Measurements from ENCODE around the gene NOCT. TPM values are rescaled to one million over a fixed set of nuclear protein-coding genes. Genes with fewer than 3 reads are reported as not detected.

The NOCT gene
- total and polyA plus RNA-seq, 2 donors (not counting 3 experiments of a cell fraction or from before 2014, with no cell fraction given) = 7.6 to 20.1 TPM

DNA sequence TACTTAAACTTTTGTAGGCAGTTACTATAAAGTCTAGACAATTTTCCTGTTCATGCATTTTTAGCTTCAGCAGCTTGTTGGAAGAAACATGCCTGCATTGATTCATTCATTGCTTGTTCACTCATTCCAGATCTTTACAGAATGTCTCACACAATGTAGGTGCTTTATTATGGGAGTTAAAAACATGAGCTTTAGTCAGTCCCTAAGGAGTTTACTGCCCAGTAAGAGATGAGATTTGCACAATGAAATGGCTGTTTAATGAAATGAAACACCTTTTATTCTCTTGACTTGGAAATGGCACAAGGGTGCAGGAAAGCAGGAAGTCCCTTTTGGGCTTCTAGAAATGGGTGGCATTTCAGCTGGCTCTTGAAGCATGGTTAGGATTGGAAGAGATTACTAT lies 2.9 kb downstream of the NOCT start:
- TF ChIP-seq, protein P1, sequence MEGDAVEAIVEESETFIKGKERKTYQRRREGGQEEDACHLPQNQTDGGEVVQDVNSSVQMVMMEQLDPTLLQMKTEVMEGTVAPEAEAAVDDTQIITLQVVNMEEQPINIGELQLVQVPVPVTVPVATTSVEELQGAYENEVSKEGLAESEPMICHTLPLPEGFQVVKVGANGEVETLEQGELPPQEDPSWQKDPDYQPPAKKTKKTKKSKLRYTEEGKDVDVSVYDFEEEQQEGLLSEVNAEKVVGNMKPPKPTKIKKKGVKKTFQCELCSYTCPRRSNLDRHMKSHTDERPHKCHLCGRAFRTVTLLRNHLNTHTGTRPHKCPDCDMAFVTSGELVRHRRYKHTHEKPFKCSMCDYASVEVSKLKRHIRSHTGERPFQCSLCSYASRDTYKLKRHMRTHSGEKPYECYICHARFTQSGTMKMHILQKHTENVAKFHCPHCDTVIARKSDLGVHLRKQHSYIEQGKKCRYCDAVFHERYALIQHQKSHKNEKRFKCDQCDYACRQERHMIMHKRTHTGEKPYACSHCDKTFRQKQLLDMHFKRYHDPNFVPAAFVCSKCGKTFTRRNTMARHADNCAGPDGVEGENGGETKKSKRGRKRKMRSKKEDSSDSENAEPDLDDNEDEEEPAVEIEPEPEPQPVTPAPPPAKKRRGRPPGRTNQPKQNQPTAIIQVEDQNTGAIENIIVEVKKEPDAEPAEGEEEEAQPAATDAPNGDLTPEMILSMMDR (IDR thresholded peaks at IDR 0.05; ENCODE audit: extremely low read depth in 1 of 2, insufficient read depth in 1 of 2, low read depth in 1 of 2, low read length in 2 of 2) = no peak
- TF ChIP-seq MYC (IDR thresholded peaks at IDR 0.05; ENCODE audit: low read depth, low read length) (no peak), JUN (IDR thresholded peaks at IDR 0.05; ENCODE audit: borderline replicate concordance, insufficient read depth, insufficient read length, low read depth) (no peak), GATA2 (IDR thresholded peaks at IDR 0.05; ENCODE audit: insufficient read depth, insufficient read length, low read depth, low read length) (no peak), EZH2 (IDR thresholded peaks at IDR 0.05; ENCODE audit: borderline replicate concordance, low read depth, low read length, severe bottlenecking) (no peak), POLR2A (IDR thresholded peaks at IDR 0.05; ENCODE audit: low read depth, low read length) (no peak), FOS (IDR thresholded peaks at IDR 0.05; ENCODE audit: borderline replicate concordance, insufficient read depth, low read length) (no peak), POLR2AphosphoS5 (IDR thresholded peaks at IDR 0.05; ENCODE audit: insufficient read depth, low read depth, low read length) (no peak)
- TF ChIP-seq, protein P2, sequence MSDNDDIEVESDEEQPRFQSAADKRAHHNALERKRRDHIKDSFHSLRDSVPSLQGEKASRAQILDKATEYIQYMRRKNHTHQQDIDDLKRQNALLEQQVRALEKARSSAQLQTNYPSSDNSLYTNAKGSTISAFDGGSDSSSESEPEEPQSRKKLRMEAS (IDR thresholded peaks at IDR 0.05; ENCODE audit: insufficient read depth, insufficient read length) = no peak
- Histone ChIP-seq H3K79me2 (ENCODE audit: control insufficient read depth, insufficient read depth, low read length) (peaks cover 77% of the 10 kb centered on the region), H3K4me1 (ENCODE audit: control insufficient read depth, extremely low read depth, insufficient read depth, low read length) (peaks cover 34% of the 10 kb centered on the region), H3K9me1 (replicated peaks; ENCODE audit: control insufficient read depth, extremely low read depth, insufficient read depth, low read length) (no peaks in the 10 kb centered on the region), H3K9me3 (replicated peaks; ENCODE audit: control insufficient read depth, insufficient read depth, low read length) (no peaks in the 10 kb centered on the region), H4K20me1 (replicated peaks; ENCODE audit: control insufficient read depth, extremely low read depth, insufficient read depth, low read length) (peaks cover 4% of the 10 kb centered on the region), H2AFZ (ENCODE audit: low read depth, low read length) (no peak overlapping the region), H3K4me3 (replicated peaks in 1 of 3; ENCODE audit: insufficient read depth in 1 of 3, low read depth in 1 of 3, low read length in 3 of 3) (peak overlapping the region in 1 of 3 experiments; percentile 12), H3K4me2 (ENCODE audit: insufficient read depth, low read length) (peak overlapping the region; percentile 67), H3K9ac (replicated peaks; ENCODE audit: extremely low read depth, insufficient read depth, low read length) (no peak overlapping the region), H3K27ac (ENCODE audit: insufficient read depth, low read depth, low read length) (no peak overlapping the region), H3K36me3 (ENCODE audit: control insufficient read depth in 2 of 2, extremely low read depth in 1 of 2, insufficient read depth in 2 of 2, low read length in 2 of 2) (no peaks in the 10 kb centered on the region), H3K27me3 (ENCODE audit: control insufficient read depth in 2 of 2, insufficient read depth in 2 of 2, low read length in 2 of 2) (no peaks in the 10 kb centered on the region)
- CTCF ChIA-PET = interaction anchor here (10.0 kb wide), 1 partner anchor 11 kb away, joined by 124 read pairs; no protein-coding TSS in a partner anchor
- FAIRE-seq (peak; percentile 49), DNase-seq (ENCODE audit: low read depth, low spot score) (peak; percentile 23)
- BruUV-seq (replicated peaks) = TSS peak; percentile 2
- POLR2A ChIA-PET = interaction anchor here (0.5 kb wide), 2 partner anchors 12 to 24 kb away, joined by 3 read pairs; no protein-coding TSS in a partner anchor
- dilution Hi-C loops (cut with MboI; ENCODE audit: extremely low pct_ligation_motif_present, low sequenced_read_pairs) = no loop called here
- intact Hi-C loops (cut with micrococcal nuclease) = loop anchor here (10.0 kb wide), 2 partner anchors 904 to 1076 kb away; no protein-coding TSS in a partner anchor

All from endothelial cell of umbilical vein (primary cell).